GM06990 (cell line): ENCODE results near the gene SPACA7.

Experiments
- DNase-seq: peaks from one replicate; pipeline ENCODE4 v3.0.0-alpha.2; 2011; ENCODE audit not compliant: insufficient read length; ENCODE audit errors: extremely low read depth
- H3K27me3 ChIP-seq: replicated peaks from 2 replicates; pipeline ENCODE4 v1.6.0; 2011; ENCODE audit warnings: low read length; ENCODE audit not compliant: control insufficient read depth, insufficient read depth
- H3K36me3 ChIP-seq: 2 replicates; pipeline ENCODE4 v1.5.1; 2011; ENCODE audit warnings: low read length; ENCODE audit not compliant: control insufficient read depth, insufficient read depth
- H3K4me3 ChIP-seq: replicated peaks from 2 replicates; pipeline ENCODE4 v1.5.1; 2011; ENCODE audit warnings: low read depth, mild to moderate bottlenecking, control low read depth, low read length
- TF ChIP-seq, protein P1 (sequence below): IDR thresholded peaks from 2 replicates; pipeline ENCODE4 v1.5.1; 2011; ENCODE audit warnings: low read length, control low read depth, mild to moderate bottlenecking, inconsistent platforms; ENCODE audit not compliant: insufficient read depth, poor library complexity, severe bottlenecking

SPACA7 gene

GRCh38 chr13:112473818-112474217, 97.7 kb downstream of the SPACA7 start:
- TF ChIP-seq, protein P1, sequence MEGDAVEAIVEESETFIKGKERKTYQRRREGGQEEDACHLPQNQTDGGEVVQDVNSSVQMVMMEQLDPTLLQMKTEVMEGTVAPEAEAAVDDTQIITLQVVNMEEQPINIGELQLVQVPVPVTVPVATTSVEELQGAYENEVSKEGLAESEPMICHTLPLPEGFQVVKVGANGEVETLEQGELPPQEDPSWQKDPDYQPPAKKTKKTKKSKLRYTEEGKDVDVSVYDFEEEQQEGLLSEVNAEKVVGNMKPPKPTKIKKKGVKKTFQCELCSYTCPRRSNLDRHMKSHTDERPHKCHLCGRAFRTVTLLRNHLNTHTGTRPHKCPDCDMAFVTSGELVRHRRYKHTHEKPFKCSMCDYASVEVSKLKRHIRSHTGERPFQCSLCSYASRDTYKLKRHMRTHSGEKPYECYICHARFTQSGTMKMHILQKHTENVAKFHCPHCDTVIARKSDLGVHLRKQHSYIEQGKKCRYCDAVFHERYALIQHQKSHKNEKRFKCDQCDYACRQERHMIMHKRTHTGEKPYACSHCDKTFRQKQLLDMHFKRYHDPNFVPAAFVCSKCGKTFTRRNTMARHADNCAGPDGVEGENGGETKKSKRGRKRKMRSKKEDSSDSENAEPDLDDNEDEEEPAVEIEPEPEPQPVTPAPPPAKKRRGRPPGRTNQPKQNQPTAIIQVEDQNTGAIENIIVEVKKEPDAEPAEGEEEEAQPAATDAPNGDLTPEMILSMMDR, result no peak
- no peak for DNase-seq
- no peaks in the 10 kb centered on the region for H3K27me3 ChIP-seq
- H3K4me3 ChIP-seq, result no peak overlapping the region
- H3K36me3 ChIP-seq, result no peaks in the 10 kb centered on the region

GRCh38 chr13:112474869-112475268, 98.7 kb downstream of the SPACA7 start:
- no peak for DNase-seq
- Histone ChIP-seq H3K36me3 (no peaks in the 10 kb centered on the region), H3K4me3 (no peak overlapping the region), H3K27me3 (no peaks in the 10 kb centered on the region)
- TF ChIP-seq, protein P1, result no peak

DNA sequence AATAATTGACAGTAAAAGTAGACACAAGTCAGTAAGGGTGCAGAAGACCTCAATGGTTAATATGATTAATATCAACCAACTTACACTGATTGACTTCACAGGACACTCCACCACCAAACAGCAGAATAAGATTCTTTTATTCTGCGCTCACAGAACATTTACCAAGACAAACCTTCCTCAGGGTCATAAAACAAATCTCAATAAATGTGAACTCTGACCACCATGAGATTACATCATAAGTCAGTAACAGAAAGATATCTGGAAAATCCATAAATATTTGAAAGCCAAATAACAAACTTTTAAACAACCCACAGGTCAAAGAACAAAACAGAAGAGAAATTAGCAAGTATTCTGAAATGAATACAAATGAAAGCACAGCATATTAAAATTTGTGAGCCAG, 99.7 kb downstream of the SPACA7 start:
- no peak for DNase-seq
- Histone ChIP-seq H3K27me3 (no peaks in the 10 kb centered on the region), H3K4me3 (no peak overlapping the region), H3K36me3 (no peaks in the 10 kb centered on the region)
- TF ChIP-seq, protein P1, result no peak

DNA sequence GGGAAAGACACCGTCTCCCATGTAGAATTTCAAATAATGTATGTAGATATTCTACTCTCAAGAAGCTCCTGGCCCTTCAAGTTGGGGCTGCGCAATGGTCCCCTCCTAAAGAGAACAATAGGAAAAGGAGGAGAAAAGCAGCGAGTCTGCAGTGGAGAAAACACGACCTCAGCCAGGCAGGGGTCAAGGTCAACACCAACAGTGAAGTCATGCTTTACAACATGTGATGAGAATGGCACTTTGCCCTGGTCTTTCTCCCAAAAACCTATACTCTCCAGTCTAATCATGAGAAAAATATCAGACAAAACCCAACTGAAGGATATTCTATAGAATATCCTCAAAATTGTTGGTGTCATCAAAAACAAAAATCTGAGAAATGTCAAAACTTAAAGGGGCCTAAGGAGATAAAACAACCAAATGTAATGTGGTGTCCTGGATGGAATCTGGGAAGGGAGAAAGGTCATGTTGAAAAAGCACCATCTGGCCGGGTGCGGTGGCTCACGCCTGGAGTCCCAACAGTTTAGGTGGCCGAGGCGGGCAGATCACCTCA, 101.0 kb downstream of the SPACA7 start:
- no peak for DNase-seq
- no peak overlapping the region for H3K4me3 ChIP-seq
- no peaks in the 10 kb centered on the region for H3K36me3 ChIP-seq
- H3K27me3 ChIP-seq, result no peaks in the 10 kb centered on the region
- TF ChIP-seq, protein P1, result no peak

DNA sequence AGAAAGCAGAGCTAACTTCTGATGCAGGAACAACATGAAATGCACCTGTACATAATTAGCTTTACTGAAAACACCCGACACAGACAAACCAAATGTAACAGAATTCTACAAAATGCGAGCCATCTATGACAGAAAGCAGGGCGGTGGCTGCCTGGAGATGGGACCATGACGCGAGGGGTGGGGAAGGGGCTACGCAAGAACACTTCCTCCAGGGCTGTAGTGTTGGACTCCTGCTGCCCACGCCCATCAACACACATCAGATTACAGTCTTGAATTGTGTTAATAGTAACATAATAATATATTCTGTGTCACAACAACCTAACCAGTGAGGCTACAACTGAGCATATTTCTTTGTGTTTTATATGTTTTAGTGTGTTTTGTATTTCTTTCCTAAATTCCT, 103.2 kb downstream of the SPACA7 start:
- H3K4me3 ChIP-seq, result no peak overlapping the region
- no peaks in the 10 kb centered on the region; the same call in 1 of the 2 replicates for H3K36me3 ChIP-seq
- TF ChIP-seq, protein P1, result no peak
- H3K27me3 ChIP-seq, result no peaks in the 10 kb centered on the region
- no peak for DNase-seq

- Histone ChIP-seq H3K4me3 (no peak overlapping the region), H3K36me3 (no peaks in the 10 kb centered on the region; the same call in 1 of the 2 replicates), H3K27me3 (no peaks in the 10 kb centered on the region)
- TF ChIP-seq, protein P1, result no peak
- DNase-seq, result no peak
Observed at GRCh38 chr13:112481458-112481857, 105.3 kb downstream of the SPACA7 start.
